Fibroblast of skin of right quadriceps (primary cell): ENCODE data around the gene ZNF101.
A peak's percentile ranks its signal among the peaks of the same experiment; 100 is the strongest.
"Not testable (repeated sequence)": the region's sequence is repeated elsewhere in the genome, so short reads cannot be mapped to it uniquely, and the experiment has no call there.

Experiments used
- DNase-seq: peaks from one replicate; pipeline ENCODE4 v3.0.0-alpha.2; 2013

ZNF101 gene

GRCh38 chr19:19662344-19662743 lies 6.3 kb upstream of the ZNF101 start:
- no peak for DNase-seq

- no peak for DNase-seq
Measured at GRCh38 chr19:19662871-19663255, 5.8 kb upstream of the ZNF101 start.

- DNase-seq = peak; percentile 97
Measured at GRCh38 chr19:19663256-19664120, 5.2 kb upstream of the ZNF101 start, which contains the start of gene ATP13A1. TSS of gene ATP13A1 (minus strand) at chr19:19663676. CDS start at chr19:19663666, 10 bp downstream.

GRCh38 chr19:19665420-19665948 lies 3.2 kb upstream of the ZNF101 start:
- DNase-seq = not testable (repeated sequence)

- DNase-seq = no peak
Measured at GRCh38 chr19:19670070-19670551, 1.5 kb downstream of the ZNF101 start.

- DNase-seq = no peak
Measured at GRCh38 chr19:19672816-19673215, 4.2 kb downstream of the ZNF101 start.

- no peak for DNase-seq
Measured at GRCh38 chr19:19674315-19674714, 5.7 kb downstream of the ZNF101 start.

GRCh38 chr19:19677579-19677978 lies 8.9 kb downstream of the ZNF101 start:
- DNase-seq = no peak

GRCh38 chr19:19679176-19680073 lies 10.8 kb downstream of the ZNF101 start:
- DNase-seq = no peak

GRCh38 chr19:19686119-19686518 lies 17.5 kb downstream of the ZNF101 start:
- not testable (repeated sequence) for DNase-seq

GRCh38 chr19:19686580-19686979 lies 17.9 kb downstream of the ZNF101 start:
- no peak for DNase-seq

GRCh38 chr19:19687090-19687489 lies 18.5 kb downstream of the ZNF101 start:
- DNase-seq = no peak

GRCh38 chr19:19689023-19689422 lies 20.4 kb downstream of the ZNF101 start:
- not testable (repeated sequence) for DNase-seq

- DNase-seq = no peak
Measured at GRCh38 chr19:19691683-19692082, 23.0 kb downstream of the ZNF101 start.

GRCh38 chr19:19696386-19696785 lies 27.7 kb downstream of the ZNF101 start:
- DNase-seq = no peak

GRCh38 chr19:19697589-19697988 lies 28.9 kb downstream of the ZNF101 start:
- no peak for DNase-seq

GRCh38 chr19:19700493-19700892 lies 31.9 kb downstream of the ZNF101 start:
- not testable (repeated sequence) for DNase-seq

- DNase-seq = no peak
Measured at GRCh38 chr19:19704836-19705235, 36.2 kb downstream of the ZNF101 start.

- DNase-seq = no peak
Measured at GRCh38 chr19:19710506-19710905, 41.9 kb downstream of the ZNF101 start.

- DNase-seq = no peak
Measured at GRCh38 chr19:19711306-19711933, 42.8 kb downstream of the ZNF101 start.

GRCh38 chr19:19711934-19712828 lies 43.5 kb downstream of the ZNF101 start:
- DNase-seq = no peak

- DNase-seq = no peak
Measured at GRCh38 chr19:19719798-19720197, 51.2 kb downstream of the ZNF101 start.
